T1000 (cell line): ENCODE data around the gene GARRE1.
"Not testable (repeated sequence)": the region's sequence is repeated elsewhere in the genome, so short reads cannot be mapped to it uniquely, and the experiment has no call there.

Experiments
- DNase-seq: peaks from one replicate; lab custom pipeline; 2025; ENCODE audit warnings: mixed read lengths; lab: John Stamatoyannopoulos, UW

Gene GARRE1

DNA sequence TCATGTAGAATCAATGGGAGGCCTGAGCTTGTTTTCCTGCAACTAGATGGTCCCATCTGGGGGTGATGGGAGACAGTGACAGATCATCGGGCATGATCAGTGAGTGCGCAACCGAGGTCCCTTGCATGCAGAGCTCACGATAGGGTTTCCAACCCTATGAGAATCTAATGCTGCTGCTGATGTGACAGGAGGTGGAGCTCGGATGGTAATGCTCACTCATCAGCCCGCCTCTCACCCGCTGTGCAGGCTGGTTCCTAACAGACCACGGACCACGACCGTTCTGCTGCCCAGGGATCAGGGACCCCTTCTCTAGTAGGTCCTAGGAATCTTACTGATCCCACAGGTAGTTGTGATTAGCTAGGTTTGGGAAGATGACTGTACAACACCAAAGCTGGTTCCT, 23.5 kb upstream of the GARRE1 start:
- no peak for DNase-seq

DNA sequence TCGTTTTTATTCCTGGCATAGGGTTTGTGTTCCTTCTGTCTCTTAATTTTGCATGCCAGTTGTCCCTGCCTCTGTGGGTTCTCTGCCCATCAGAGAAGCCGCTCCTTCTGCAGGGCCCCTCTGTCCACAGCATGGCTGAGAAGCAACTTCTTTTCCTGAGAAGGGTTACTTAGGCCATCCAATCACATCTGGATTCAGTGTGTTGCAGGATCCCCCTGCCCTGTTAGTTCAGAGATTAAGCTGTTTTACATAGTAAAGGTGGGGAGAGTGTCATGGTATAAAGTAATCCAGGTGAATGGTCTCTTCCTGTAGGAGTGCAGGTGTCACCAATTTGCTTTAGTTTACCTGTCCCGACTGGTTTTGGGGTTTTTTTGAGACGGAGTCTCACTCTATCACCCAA, 22.9 kb upstream of the GARRE1 start:
- DNase-seq = no peak

DNA sequence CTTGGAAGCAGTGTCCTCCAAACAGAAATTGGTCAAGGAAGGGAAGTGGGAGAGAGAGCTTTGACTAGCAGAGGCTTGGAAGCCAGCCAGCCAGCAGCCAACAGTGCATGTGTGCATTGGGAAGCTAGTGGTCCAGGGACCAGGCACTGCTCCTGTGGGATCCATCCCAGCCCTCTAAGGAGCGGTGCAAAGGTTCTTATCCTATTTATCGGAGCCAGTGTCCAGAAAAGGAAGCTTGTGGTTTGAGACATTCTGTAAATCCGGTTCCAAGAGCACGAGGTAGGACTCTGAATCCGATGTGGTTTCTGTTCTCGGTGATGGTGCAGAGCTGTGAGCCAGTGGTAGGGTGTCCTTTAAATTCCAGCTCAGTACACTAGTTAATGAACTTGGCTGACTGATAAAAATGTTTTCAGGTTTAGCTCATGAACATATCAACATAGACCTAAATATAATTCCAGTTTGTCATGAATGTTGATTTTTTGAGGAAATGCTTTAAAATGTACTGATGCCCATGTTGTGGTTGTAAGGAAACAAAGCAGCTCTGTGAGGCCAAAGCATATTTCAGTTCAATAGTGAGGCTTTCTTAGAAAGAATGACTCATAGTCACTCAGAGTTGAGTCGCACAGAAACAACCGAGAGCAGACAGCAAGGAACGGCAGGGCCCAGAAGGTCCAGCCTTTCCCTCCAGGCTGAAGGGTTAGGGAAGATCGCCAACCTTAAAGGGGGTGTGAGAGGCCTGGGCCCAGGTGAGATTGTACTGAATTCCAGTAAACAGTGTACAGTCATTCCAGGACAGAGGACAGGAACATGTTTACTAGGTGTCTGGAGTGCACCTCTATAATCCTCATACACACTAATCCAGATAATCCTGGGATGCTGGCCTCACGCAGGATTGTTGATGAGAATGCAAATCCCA, 21.5 kb upstream of the GARRE1 start:
- DNase-seq = peak; percentile 33

GRCh38 chr19:34235425-34235940, 18.9 kb upstream of the GARRE1 start:
- DNase-seq = no peak

GRCh38 chr19:34236035-34236987, 18.0 kb upstream of the GARRE1 start:
- DNase-seq = no peak

- DNase-seq = no peak
Measured at GRCh38 chr19:34237283-34237682, 17.1 kb upstream of the GARRE1 start.

- DNase-seq = no peak
Measured at GRCh38 chr19:34237939-34238338, 16.4 kb upstream of the GARRE1 start.

DNA sequence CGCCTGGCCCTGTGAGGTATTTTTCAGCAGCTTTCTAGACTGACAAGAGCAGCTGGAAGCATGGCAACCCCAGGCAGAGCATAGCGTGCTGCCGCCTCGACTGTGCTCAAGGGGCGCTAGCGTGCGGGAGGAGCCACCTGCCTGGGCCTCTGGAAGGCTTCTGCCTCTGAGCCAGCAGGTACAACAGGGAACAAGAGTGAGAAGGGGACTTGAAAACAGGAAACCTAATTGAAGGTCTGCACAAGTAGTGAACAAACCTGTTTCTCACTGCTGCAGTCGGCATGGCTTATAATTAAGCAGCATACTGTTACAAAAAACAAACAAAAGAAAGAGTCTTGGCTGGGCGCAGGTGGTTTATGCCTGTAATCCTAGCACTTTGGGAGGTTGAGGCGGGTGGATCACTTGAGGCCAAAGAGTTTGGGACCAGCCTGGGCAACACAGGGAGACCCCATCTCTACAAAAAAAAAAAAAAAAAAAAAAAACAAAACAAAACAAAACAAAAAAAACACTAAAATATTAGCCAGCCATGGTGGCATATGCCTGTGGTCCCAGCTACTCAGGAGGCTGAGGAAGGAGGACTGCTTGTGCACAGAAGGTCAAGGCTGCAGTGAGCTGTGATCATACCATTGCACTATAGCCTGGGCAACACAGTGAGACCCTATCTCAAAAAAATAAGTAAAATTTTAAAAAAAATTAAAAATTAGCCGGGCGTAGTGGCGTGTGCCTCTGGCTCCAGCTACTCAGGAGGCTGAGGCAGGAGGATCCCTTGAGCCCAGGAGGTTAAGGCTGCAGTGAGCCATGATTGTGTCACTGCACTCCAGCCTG, 12.6 kb upstream of the GARRE1 start:
- DNase-seq = no peak

GRCh38 chr19:34243138-34243875, 11.0 kb upstream of the GARRE1 start:
- DNase-seq = not testable (repeated sequence)

- DNase-seq = no peak
Measured at GRCh38 chr19:34243876-34244578, 10.3 kb upstream of the GARRE1 start.

DNA sequence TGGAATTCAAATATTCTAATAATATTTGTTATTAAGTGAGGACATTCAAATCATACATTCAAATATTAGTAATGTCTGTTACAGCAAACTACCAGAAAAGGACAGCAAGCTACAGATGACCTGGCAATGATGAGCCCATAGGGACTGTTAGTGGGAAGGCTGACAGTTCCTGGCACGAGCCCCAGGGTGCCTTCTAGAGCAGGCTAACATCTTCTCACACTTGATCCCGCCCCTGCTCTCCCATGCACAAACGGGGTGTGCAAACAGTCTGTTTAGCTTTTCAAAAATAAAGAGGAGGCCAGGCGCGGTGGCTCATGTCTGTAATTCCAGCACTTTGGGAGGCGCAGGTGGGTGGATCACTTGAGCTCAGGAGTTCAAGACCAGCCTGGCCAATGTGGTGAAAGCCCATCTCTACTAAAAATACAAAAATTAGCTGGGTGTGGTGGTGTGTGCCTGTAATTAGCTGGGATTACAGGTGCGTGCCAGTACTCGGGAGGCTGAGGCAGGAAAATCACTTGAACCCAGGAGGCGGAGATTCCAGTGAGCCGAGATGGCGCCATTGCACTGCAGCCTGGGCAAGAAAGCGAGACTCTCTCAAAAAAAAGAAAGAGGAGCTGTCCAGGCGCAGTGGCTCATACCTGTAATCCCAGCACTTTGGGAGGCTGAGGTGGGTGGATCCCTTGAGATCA, 9.6 kb upstream of the GARRE1 start:
- no peak for DNase-seq

DNA sequence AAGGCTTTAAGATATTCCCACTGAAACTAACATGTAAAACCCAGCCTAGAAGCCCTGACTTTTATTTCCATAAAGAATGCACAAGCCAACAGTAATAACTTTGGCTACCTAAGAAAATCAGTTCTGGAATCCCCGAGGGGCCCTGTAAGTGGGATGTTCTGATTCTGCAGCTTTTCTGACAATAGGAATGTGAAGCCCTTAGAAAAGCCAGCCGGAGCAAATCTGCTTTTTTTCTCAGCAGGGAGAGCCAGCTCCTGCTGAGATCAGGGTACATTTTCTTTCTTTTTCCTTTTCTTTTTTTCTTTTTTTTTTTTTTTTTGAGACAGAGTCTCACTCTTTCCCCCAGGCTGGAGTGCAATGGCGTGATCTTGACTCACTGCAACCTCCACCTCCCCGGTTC, 8.0 kb upstream of the GARRE1 start:
- no peak for DNase-seq

DNA sequence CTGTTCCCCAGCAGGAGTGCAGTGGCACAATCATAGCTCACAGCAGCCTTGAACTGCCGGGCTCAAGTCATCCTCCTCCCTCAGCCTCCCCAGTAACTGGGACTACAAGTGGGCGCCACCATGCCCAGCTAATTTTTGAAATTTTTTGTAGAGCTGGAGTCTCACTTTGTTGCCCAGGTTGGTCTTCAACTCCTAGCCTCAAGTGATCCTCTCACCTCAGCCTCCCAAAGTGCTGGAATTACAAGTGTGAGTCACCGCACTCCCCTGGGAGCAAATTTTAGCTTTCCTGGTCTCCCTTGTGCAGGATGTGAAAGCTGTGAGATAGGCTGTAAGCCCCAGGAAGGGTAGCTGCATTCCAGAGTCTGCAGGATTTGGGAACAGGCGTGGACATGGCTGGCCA, 5.4 kb upstream of the GARRE1 start:
- DNase-seq = no peak

DNA sequence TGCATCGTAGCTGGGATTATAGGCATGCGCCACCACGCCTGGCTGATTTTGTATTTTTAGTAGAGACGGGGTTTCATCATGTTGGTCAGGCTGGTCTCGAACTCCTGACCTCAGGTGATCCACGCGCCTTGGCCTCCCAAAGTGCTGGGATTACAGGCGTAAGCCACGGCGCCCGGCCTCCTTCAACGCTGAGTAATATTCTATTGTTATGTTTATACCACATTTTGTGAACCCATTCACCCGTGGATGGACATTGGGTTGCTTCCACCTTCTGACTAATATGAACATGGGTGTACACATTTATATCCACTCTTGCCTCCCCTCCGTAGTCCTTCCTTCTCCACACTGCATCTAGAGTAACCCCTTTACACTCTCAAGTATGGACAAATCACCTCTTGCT, 1.2 kb upstream of the GARRE1 start:
- DNase-seq = not testable (repeated sequence)

GRCh38 chr19:34253681-34254045, 691 bp upstream of the GARRE1 start:
- DNase-seq = not testable (repeated sequence)

DNA sequence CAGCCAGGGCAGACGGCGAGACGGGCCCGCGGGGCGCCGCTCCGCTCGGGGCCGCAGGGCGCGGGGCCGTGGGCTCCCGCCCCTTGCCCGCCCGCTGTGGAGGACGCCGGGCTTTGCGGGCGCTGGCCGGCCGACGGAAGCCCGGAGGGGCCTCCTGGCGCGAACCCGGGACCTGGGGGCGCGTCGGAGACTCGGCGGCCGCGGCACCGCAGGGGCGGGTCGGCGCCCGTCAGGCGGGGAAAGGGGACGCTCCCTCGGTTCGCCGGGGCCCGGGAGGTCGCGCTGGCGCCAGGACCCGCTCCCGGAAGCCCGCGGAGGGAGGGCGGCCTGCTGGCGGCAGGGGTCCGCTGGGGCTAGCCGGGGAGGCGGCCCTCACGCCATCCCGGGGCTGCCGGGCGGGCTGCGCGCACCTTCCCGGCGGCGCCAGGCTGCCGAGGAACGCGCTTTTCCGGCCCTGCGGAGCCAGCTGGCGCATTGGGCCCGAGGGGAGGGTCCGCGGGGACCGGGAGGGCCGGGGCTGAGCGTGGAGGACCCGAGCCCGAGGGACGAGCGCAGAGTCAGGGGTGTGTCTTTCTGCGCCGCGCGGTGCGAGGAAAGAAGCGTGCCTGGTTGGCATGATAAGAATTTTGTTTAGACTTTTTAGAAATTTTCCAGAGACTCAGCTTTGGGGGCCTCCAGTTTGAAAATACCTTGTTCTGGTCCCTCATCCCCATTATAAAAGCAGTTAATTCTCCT, 511 bp downstream of the GARRE1 start:
- DNase-seq = no peak

DNA sequence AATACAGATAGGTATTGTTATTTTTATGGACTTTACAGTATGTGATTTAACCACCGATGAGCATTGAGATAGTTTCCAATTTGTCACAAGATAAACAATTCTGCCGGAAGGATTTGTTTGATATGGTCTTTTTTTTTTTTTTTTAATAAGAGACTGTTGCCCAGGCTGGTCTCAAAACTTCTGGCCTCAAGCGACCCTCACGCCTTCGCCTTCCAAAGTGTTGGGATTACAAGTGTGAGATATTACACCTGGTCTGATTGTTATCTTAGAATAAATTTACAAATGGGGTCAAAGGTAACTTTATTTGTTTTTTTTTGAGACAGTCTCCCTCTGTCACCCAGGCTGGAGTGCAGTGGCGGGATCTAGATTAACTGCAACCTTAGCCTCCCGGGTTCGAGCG, 1.2 kb downstream of the GARRE1 start:
- no peak for DNase-seq

- no peak for DNase-seq
Measured at GRCh38 chr19:34256835-34257558, 2.6 kb downstream of the GARRE1 start.
